Calu3 (cell line): ENCODE measurements around the gene CLECL1. TPM values are rescaled to one million over a fixed set of nuclear protein-coding genes. Genes with fewer than 3 reads are reported as not detected.

Experiments
- BruUV-seq: library from RNA; stranded (reverse); fragments of 400-500 nt; replicated peaks from 2 replicates; lab custom pipeline; 2021; lab: Mats Ljungman, UMichigan
- CTCF ChIA-PET: fragments of 300-600 bp; sonication (Branson Sonifier 250); formaldehyde crosslinking; loops from one replicate; lab custom pipeline; 2022; ENCODE audit warnings: antibody characterized with exemption; lab: Charles Lee
- DNase-seq: peaks from one replicate; pipeline ENCODE4 v3.0.0; 2022
- H3K27ac Mint-ChIP-seq: one replicate; pipeline ENCODE4 v1.8.0; 2022; ENCODE audit warnings: mixed read lengths; ENCODE audit not compliant: unreplicated experiment
- H3K27me3 Mint-ChIP-seq: one replicate; pipeline ENCODE4 v1.8.0; 2022; ENCODE audit warnings: mixed read lengths; ENCODE audit not compliant: unreplicated experiment
- H3K36me3 Mint-ChIP-seq: one replicate; pipeline ENCODE4 v1.8.0; 2022; ENCODE audit warnings: mild to moderate bottlenecking, moderate library complexity, mixed read lengths; ENCODE audit not compliant: insufficient read depth, unreplicated experiment
- H3K4me1 Mint-ChIP-seq: one replicate; pipeline ENCODE4 v1.8.0; 2022; ENCODE audit warnings: mild to moderate bottlenecking, low read depth, mixed read lengths; ENCODE audit not compliant: unreplicated experiment
- H3K4me3 Mint-ChIP-seq: one replicate; pipeline ENCODE4 v1.8.0; 2022; ENCODE audit warnings: mild to moderate bottlenecking, low read depth, moderate library complexity, mixed read lengths; ENCODE audit not compliant: unreplicated experiment
- H3K9me3 Mint-ChIP-seq: one replicate; pipeline ENCODE4 v1.8.0; 2022; ENCODE audit warnings: low read depth, mixed read lengths; ENCODE audit not compliant: unreplicated experiment
- intact Hi-C: fragments of 100-400 bp; cut with micrococcal nuclease; formaldehyde crosslinking; loops from one replicate; pipeline ENCODE4 v1.10.0; 2022; ENCODE audit not compliant: unreplicated experiment
- total RNA-seq: library from RNA; stranded (reverse); gene quantifications from 2 replicates; pipeline ENCODE4 v1.2.3, GENCODE V29; 2022
- TF ChIP-seq, protein P1 (sequence below): fragments of 200-600 bp; IDR thresholded peaks from one replicate; pipeline ENCODE4 v1.8.0; 2022; ENCODE audit warnings: antibody characterized with exemption; ENCODE audit not compliant: unreplicated experiment

The CLECL1 gene
- total RNA-seq, 1 experiment from 2014 or later: not detected

DNA sequence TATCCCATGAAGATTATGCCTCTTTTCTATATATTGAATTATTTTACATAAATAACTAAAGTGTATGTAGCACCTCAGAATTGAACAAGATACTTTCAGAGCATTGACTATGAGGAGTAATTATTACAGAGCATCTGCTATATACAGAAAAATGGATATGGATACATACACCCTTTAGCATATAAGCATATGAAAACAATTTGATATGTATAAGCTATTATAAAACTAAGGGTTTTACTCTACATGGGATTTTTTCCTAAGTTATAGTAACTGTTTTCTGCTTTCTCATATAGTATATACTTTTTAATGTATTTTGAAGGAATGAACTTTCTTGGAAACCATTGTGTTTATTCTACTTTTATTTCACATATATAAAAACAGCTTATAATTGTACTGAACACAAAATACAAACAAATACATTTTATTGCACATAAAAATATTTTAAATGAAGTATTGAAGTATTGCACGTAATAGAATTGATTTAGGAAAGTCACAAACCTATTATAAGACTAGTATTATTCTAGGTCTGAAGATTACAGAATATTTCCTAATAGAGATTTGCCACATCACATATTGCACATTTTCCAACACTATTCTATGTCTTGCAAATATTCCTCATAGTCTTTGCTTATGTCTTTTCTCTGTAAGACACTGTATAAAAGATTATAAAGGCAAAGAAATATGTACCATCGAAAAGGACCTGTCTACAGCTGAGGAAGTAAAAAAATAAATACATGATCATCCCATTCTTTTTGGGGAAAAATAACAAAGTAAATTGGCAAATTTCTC, 19.4 kb upstream of the CLECL1 start:
- Mint-ChIP-seq H3K27ac (no peak overlapping the region), H3K27me3 (no peaks in the 10 kb centered on the region), H3K9me3 (no peaks in the 10 kb centered on the region), H3K4me3 (no peak overlapping the region), H3K4me1 (peaks cover 13% of the 10 kb centered on the region), H3K36me3 (no peaks in the 10 kb centered on the region)
- no TSS peak for BruUV-seq
- TF ChIP-seq, protein P1, sequence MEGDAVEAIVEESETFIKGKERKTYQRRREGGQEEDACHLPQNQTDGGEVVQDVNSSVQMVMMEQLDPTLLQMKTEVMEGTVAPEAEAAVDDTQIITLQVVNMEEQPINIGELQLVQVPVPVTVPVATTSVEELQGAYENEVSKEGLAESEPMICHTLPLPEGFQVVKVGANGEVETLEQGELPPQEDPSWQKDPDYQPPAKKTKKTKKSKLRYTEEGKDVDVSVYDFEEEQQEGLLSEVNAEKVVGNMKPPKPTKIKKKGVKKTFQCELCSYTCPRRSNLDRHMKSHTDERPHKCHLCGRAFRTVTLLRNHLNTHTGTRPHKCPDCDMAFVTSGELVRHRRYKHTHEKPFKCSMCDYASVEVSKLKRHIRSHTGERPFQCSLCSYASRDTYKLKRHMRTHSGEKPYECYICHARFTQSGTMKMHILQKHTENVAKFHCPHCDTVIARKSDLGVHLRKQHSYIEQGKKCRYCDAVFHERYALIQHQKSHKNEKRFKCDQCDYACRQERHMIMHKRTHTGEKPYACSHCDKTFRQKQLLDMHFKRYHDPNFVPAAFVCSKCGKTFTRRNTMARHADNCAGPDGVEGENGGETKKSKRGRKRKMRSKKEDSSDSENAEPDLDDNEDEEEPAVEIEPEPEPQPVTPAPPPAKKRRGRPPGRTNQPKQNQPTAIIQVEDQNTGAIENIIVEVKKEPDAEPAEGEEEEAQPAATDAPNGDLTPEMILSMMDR: no peak
- no peak for DNase-seq
- intact Hi-C loops: no loop called here
- CTCF ChIA-PET: interaction anchor here (1.4 to 5.7 kb wide), 2 partner anchors 40 to 47 kb away, joined by 4 to 102 read pairs; no protein-coding TSS in a partner anchor

DNA sequence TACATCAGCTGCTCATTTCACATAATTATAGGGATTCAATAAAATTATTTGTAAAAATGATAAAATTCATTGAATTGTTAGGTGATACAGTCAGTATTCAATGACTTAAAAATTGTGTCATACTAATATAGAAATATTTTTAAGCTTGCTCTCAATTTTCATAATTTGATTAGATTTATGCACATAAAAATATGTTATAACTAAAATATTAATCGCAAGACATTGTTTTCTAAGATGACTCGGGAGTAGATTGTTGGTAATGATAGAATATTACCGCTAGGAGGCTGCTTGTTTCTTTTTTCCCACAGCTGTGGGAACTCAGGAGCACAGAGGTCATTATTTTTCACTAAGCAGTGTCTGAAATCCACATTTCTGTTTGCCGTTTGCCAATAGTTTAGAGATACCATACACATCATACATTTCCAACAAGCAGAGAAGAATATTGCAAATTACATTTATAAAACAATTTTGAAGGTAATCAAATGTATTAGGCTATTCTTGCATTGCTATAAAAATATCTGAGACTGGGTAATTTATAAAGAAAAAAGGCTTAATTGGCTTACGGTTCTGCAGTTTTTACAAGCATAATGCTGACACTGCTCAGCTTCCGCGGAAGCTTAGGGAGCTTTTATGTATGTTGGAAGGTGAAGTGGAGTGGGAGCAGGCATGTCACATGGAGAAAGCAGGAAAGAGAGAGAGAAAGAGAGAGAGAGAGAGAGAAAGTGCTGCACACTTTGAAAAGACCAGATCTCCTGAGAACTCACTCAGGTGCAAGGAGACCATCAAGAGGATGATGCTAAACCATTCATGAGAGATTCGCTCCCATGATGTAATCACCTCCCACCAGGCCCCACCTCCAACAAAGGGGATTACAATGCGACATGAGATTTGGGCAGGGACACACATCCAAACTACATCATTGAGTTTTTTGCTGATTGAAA, 18.6 kb upstream of the CLECL1 start:
- no TSS peak for BruUV-seq
- no peak for DNase-seq
- Mint-ChIP-seq H3K27ac (no peak overlapping the region), H3K36me3 (no peaks in the 10 kb centered on the region), H3K27me3 (no peaks in the 10 kb centered on the region), H3K4me3 (no peak overlapping the region), H3K4me1 (peaks cover 9% of the 10 kb centered on the region), H3K9me3 (no peaks in the 10 kb centered on the region)
- CTCF ChIA-PET: interaction anchor here (0.8 to 5.7 kb wide), 6 partner anchors 16 to 62 kb away, joined by 4 to 102 read pairs (median 7); no protein-coding TSS in a partner anchor
- intact Hi-C loops: no loop called here
- TF ChIP-seq, protein P1: no peak

DNA sequence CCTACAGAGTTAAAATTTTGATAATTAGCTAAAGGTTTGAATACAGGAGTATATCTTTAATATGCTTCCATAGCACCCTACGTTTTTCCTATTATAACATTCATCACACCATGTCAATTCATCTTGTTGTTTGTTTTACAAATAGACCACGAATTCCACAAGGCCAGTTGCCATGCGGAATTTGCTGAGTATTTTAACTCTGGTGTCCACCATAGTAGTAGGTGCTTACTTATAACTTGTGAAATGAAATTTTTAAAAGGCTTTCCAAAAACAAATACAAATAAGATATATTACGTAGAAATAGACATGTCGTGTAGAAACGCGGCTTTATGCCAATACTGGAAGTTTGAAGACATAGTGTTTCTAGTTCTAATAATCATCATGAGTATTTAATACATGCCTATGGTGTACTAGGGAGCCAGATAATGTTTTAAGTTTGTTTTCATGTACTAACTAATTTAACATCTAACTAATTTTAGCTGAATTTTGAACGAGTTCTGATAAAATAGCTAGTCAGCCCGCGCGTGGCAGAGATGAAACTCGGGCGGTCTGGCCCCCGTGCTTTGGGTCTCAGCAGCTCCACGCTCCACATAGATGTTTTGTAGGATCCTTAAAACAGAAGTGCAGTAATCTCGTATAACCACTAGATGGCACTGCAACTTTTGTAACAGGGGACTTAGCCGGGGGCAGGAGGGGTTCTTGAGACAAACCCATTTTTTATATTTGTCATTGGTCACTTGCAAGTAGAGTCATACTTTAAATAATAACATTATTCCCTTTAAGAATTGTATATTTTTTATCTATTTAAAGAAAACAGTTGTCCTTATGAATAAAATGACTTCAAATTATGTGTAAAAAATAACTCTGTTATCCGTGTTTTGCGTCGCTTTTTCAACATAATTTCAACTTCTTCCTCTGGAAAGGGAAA, 17.6 kb upstream of the CLECL1 start:
- Mint-ChIP-seq H3K27ac (no peak overlapping the region), H3K36me3 (no peaks in the 10 kb centered on the region), H3K4me1 (no peaks in the 10 kb centered on the region), H3K9me3 (no peaks in the 10 kb centered on the region), H3K4me3 (no peak overlapping the region), H3K27me3 (no peaks in the 10 kb centered on the region)
- intact Hi-C loops: loop anchor here (1.0 kb wide), 2 partner anchors 48 to 390 kb away; no protein-coding TSS in a partner anchor
- peak; percentile 55 for DNase-seq
- TF ChIP-seq, protein P1: peak; percentile 73
- CTCF ChIA-PET: interaction anchor here (0.6 to 5.7 kb wide), 11 partner anchors 17 to 588 kb away, joined by 3 to 102 read pairs (median 4); no protein-coding TSS in a partner anchor
- BruUV-seq: no TSS peak
